Measurements from ENCODE around the gene PIGZ.

Gene PIGZ

GRCh38 chr3:196988241-196989029, 19.8 kb upstream of the PIGZ start:
- no peaks in the 10 kb centered on the region for H3K4me1 ChIP-seq (ENCODE audit: control insufficient read depth, low read depth, low read length)
- H3K27me3 ChIP-seq (ENCODE audit: control insufficient read depth, insufficient read depth, low read length): no peaks in the 10 kb centered on the region
- no peak overlapping the region for H3K27ac ChIP-seq (ENCODE audit: low read length)
- H3K9ac ChIP-seq (ENCODE audit: low read length): no peak overlapping the region
- no peaks in the 10 kb centered on the region for H3K36me3 ChIP-seq (ENCODE audit: control insufficient read depth, low read depth, low read length)
- no peak overlapping the region for H3K4me3 ChIP-seq (ENCODE audit: low read length)
- H3K9me3 ChIP-seq (ENCODE audit: control insufficient read depth, low read depth, low read length): no peaks in the 10 kb centered on the region

GRCh38 chr3:196987022-196987421, 18.4 kb upstream of the PIGZ start:
- H3K9ac ChIP-seq (ENCODE audit: low read length): no peak overlapping the region
- H3K27me3 ChIP-seq (ENCODE audit: control insufficient read depth, insufficient read depth, low read length): no peaks in the 10 kb centered on the region
- H3K4me3 ChIP-seq (ENCODE audit: low read length): no peak overlapping the region
- no peaks in the 10 kb centered on the region for H3K9me3 ChIP-seq (ENCODE audit: control insufficient read depth, low read depth, low read length)
- H3K36me3 ChIP-seq (ENCODE audit: control insufficient read depth, low read depth, low read length): no peaks in the 10 kb centered on the region
- no peak overlapping the region for H3K27ac ChIP-seq (ENCODE audit: low read length)
- no peaks in the 10 kb centered on the region for H3K4me1 ChIP-seq (ENCODE audit: control insufficient read depth, low read depth, low read length)

- Histone ChIP-seq H3K4me1 (ENCODE audit: control insufficient read depth, low read depth, low read length) (no peaks in the 10 kb centered on the region), H3K9me3 (ENCODE audit: control insufficient read depth, low read depth, low read length) (no peaks in the 10 kb centered on the region), H3K4me3 (ENCODE audit: low read length) (no peak overlapping the region), H3K27ac (ENCODE audit: low read length) (no peak overlapping the region), H3K27me3 (ENCODE audit: control insufficient read depth, insufficient read depth, low read length) (no peaks in the 10 kb centered on the region), H3K9ac (ENCODE audit: low read length) (no peak overlapping the region), H3K36me3 (ENCODE audit: control insufficient read depth, low read depth, low read length) (no peaks in the 10 kb centered on the region)
Observed at GRCh38 chr3:196985954-196986885, 17.6 kb upstream of the PIGZ start.

- Histone ChIP-seq H3K9me3 (ENCODE audit: control insufficient read depth, low read depth, low read length) (no peaks in the 10 kb centered on the region), H3K9ac (ENCODE audit: low read length) (no peak overlapping the region), H3K4me3 (ENCODE audit: low read length) (no peak overlapping the region), H3K27me3 (ENCODE audit: control insufficient read depth, insufficient read depth, low read length) (no peaks in the 10 kb centered on the region), H3K36me3 (ENCODE audit: control insufficient read depth, low read depth, low read length) (no peaks in the 10 kb centered on the region), H3K4me1 (ENCODE audit: control insufficient read depth, low read depth, low read length) (no peaks in the 10 kb centered on the region), H3K27ac (ENCODE audit: low read length) (no peak overlapping the region)
Observed at GRCh38 chr3:196985298-196985697, 16.7 kb upstream of the PIGZ start.

- no peaks in the 10 kb centered on the region for H3K4me1 ChIP-seq (ENCODE audit: control insufficient read depth, low read depth, low read length)
- H3K27ac ChIP-seq (ENCODE audit: low read length): no peak overlapping the region
- H3K9me3 ChIP-seq (ENCODE audit: control insufficient read depth, low read depth, low read length): no peaks in the 10 kb centered on the region
- no peak overlapping the region for H3K9ac ChIP-seq (ENCODE audit: low read length)
- no peak overlapping the region for H3K4me3 ChIP-seq (ENCODE audit: low read length)
- H3K36me3 ChIP-seq (ENCODE audit: control insufficient read depth, low read depth, low read length): no peaks in the 10 kb centered on the region
- peaks cover 4% of the 10 kb centered on the region for H3K27me3 ChIP-seq (ENCODE audit: control insufficient read depth, insufficient read depth, low read length)
Observed at GRCh38 chr3:196983186-196983585, 14.6 kb upstream of the PIGZ start.

GRCh38 chr3:196981657-196982056, 13.0 kb upstream of the PIGZ start:
- Histone ChIP-seq H3K9ac (ENCODE audit: low read length) (no peak overlapping the region), H3K4me1 (ENCODE audit: control insufficient read depth, low read depth, low read length) (no peaks in the 10 kb centered on the region), H3K4me3 (ENCODE audit: low read length) (no peak overlapping the region), H3K9me3 (ENCODE audit: control insufficient read depth, low read depth, low read length) (no peaks in the 10 kb centered on the region), H3K36me3 (ENCODE audit: control insufficient read depth, low read depth, low read length) (no peaks in the 10 kb centered on the region), H3K27me3 (ENCODE audit: control insufficient read depth, insufficient read depth, low read length) (peaks cover 5% of the 10 kb centered on the region), H3K27ac (ENCODE audit: low read length) (no peak overlapping the region)

GRCh38 chr3:196979545-196979944, 10.9 kb upstream of the PIGZ start:
- H3K27ac ChIP-seq (ENCODE audit: low read length): no peak overlapping the region
- H3K4me3 ChIP-seq (ENCODE audit: low read length): no peak overlapping the region
- H3K36me3 ChIP-seq (ENCODE audit: control insufficient read depth, low read depth, low read length): no peaks in the 10 kb centered on the region
- H3K9me3 ChIP-seq (ENCODE audit: control insufficient read depth, low read depth, low read length): no peaks in the 10 kb centered on the region
- peaks cover 5% of the 10 kb centered on the region for H3K27me3 ChIP-seq (ENCODE audit: control insufficient read depth, insufficient read depth, low read length)
- H3K4me1 ChIP-seq (ENCODE audit: control insufficient read depth, low read depth, low read length): no peaks in the 10 kb centered on the region
- H3K9ac ChIP-seq (ENCODE audit: low read length): no peak overlapping the region

GRCh38 chr3:196976941-196977340, 8.3 kb upstream of the PIGZ start:
- H3K27me3 ChIP-seq (ENCODE audit: control insufficient read depth, insufficient read depth, low read length): peaks cover 5% of the 10 kb centered on the region
- no peak overlapping the region for H3K9ac ChIP-seq (ENCODE audit: low read length)
- no peak overlapping the region for H3K27ac ChIP-seq (ENCODE audit: low read length)
- no peaks in the 10 kb centered on the region for H3K4me1 ChIP-seq (ENCODE audit: control insufficient read depth, low read depth, low read length)
- no peak overlapping the region for H3K4me3 ChIP-seq (ENCODE audit: low read length)
- no peaks in the 10 kb centered on the region for H3K9me3 ChIP-seq (ENCODE audit: control insufficient read depth, low read depth, low read length)
- no peaks in the 10 kb centered on the region for H3K36me3 ChIP-seq (ENCODE audit: control insufficient read depth, low read depth, low read length)

- Histone ChIP-seq H3K9ac (ENCODE audit: low read length) (no peak overlapping the region), H3K36me3 (ENCODE audit: control insufficient read depth, low read depth, low read length) (no peaks in the 10 kb centered on the region), H3K4me1 (ENCODE audit: control insufficient read depth, low read depth, low read length) (no peaks in the 10 kb centered on the region), H3K4me3 (ENCODE audit: low read length) (no peak overlapping the region), H3K27me3 (ENCODE audit: control insufficient read depth, insufficient read depth, low read length) (peaks cover 19% of the 10 kb centered on the region), H3K9me3 (ENCODE audit: control insufficient read depth, low read depth, low read length) (no peaks in the 10 kb centered on the region), H3K27ac (ENCODE audit: low read length) (no peak overlapping the region)
Observed at GRCh38 chr3:196975349-196975748, 6.7 kb upstream of the PIGZ start.

GRCh38 chr3:196974661-196975060, 6.0 kb upstream of the PIGZ start:
- H3K4me1 ChIP-seq (ENCODE audit: control insufficient read depth, low read depth, low read length): no peaks in the 10 kb centered on the region
- no peaks in the 10 kb centered on the region for H3K36me3 ChIP-seq (ENCODE audit: control insufficient read depth, low read depth, low read length)
- no peak overlapping the region for H3K27ac ChIP-seq (ENCODE audit: low read length)
- H3K4me3 ChIP-seq (ENCODE audit: low read length): no peak overlapping the region
- H3K27me3 ChIP-seq (ENCODE audit: control insufficient read depth, insufficient read depth, low read length): peaks cover 26% of the 10 kb centered on the region
- no peak overlapping the region for H3K9ac ChIP-seq (ENCODE audit: low read length)
- no peaks in the 10 kb centered on the region for H3K9me3 ChIP-seq (ENCODE audit: control insufficient read depth, low read depth, low read length)

GRCh38 chr3:196971094-196971698, 2.6 kb upstream of the PIGZ start:
- Histone ChIP-seq H3K9me3 (ENCODE audit: control insufficient read depth, low read depth, low read length) (no peaks in the 10 kb centered on the region), H3K4me1 (ENCODE audit: control insufficient read depth, low read depth, low read length) (no peaks in the 10 kb centered on the region), H3K27ac (ENCODE audit: low read length) (no peak overlapping the region), H3K9ac (ENCODE audit: low read length) (no peak overlapping the region), H3K27me3 (ENCODE audit: control insufficient read depth, insufficient read depth, low read length) (peaks cover 55% of the 10 kb centered on the region), H3K36me3 (ENCODE audit: control insufficient read depth, low read depth, low read length) (no peaks in the 10 kb centered on the region), H3K4me3 (ENCODE audit: low read length) (no peak overlapping the region)

All from iPS-18a (cell line).